Spinal cord (tissue), 10 donors: Measurements from ENCODE around the gene ZNF532. TPM values are rescaled to one million over a fixed set of nuclear protein-coding genes. Genes with fewer than 3 reads are reported as not detected.
A peak's percentile ranks its signal among the peaks of the same experiment; 100 is the strongest.
"Not testable (repeated sequence)": the region's sequence is repeated elsewhere in the genome, so short reads cannot be mapped to it uniquely, and the experiment has no call there.

Experiments used
- DNase-seq, 6 donors: peaks; one replicate each; pipeline versions ENCODE4 v3.0.0 to v3.0.0-alpha.2; 2013 to 2015; ENCODE audit warnings: low spot score in 6 of 6, low read depth in 4 of 6
- H3K27ac ChIP-seq: one replicate; pipeline ENCODE4 v1.5.1; 2013; ENCODE audit warnings: low read depth, low read length, control low read depth
- H3K27me3 ChIP-seq: one replicate; pipeline ENCODE4 v1.6.1; 2013; ENCODE audit warnings: low read length; ENCODE audit not compliant: control insufficient read depth, insufficient read depth
- H3K36me3 ChIP-seq: one replicate; pipeline ENCODE4 v1.6.1; 2013; ENCODE audit warnings: low read length; ENCODE audit not compliant: control insufficient read depth, insufficient read depth
- H3K4me1 ChIP-seq: one replicate; pipeline ENCODE4 v1.6.1; 2013; ENCODE audit warnings: low read length; ENCODE audit not compliant: control insufficient read depth, insufficient read depth
- H3K4me3 ChIP-seq: one replicate; pipeline ENCODE4 v1.5.1; 2013; ENCODE audit warnings: low read depth, low read length, control low read depth
- H3K9me3 ChIP-seq: one replicate; pipeline ENCODE4 v1.6.1; 2013; ENCODE audit warnings: low read length; ENCODE audit not compliant: control insufficient read depth, insufficient read depth
- WGBS: methylation state at CpG from one replicate; pipeline ENCODE4 v1.1.5; 2013; ENCODE audit warnings: missing lambda C conversion rate; ENCODE audit not compliant: insufficient coverage; 5-methylcytosine and 5-hydroxymethylcytosine counted together
- polyA plus RNA-seq, 2 donors: library from polyadenylated mRNA; unstranded; fragments of 120-200 nt; gene quantifications; one replicate each; pipeline ENCODE4 v1.2.1, GENCODE V29; 2013; ENCODE audit not compliant: insufficient read length in 2 of 2
- total RNA-seq, 2 donors: library from RNA; depleted of rRNA in 1 of 2; stranded (reverse); fragments of 120-200 nt in 1 of 2; fragments of >200 nt in 1 of 2; gene quantifications; one replicate each; pipeline versions ENCODE4 v1.2.3 to v1.2.4, GENCODE V29; 2013 to 2014
- donor health status: healthy.

ZNF532 gene
- total and polyA plus RNA-seq, 4 donors = 106 to 147 (median 122) TPM

- peak overlapping the region; percentile 40 for H3K27ac ChIP-seq
- no peaks in the 10 kb centered on the region for H3K27me3 ChIP-seq
- WGBS = 15% methylated on average over 28 of the region's 29 CpGs
- H3K9me3 ChIP-seq = no peaks in the 10 kb centered on the region
- H3K36me3 ChIP-seq = no peaks in the 10 kb centered on the region
- peaks cover 28% of the 10 kb centered on the region for H3K4me1 ChIP-seq
- peak overlapping the region; percentile 18 for H3K4me3 ChIP-seq
- DNase-seq = peak in 2 of 6 donors; percentile 47 to 63
These were observed 17.1 kb upstream of the ZNF532 start for GRCh38 chr18:58847383-58848071.

GRCh38 chr18:58848685-58849084 lies 16.0 kb upstream of the ZNF532 start:
- peaks cover 21% of the 10 kb centered on the region for H3K4me1 ChIP-seq

GRCh38 chr18:58850786-58851469 lies 13.7 kb upstream of the ZNF532 start:
- Histone ChIP-seq H3K36me3 (no peaks in the 10 kb centered on the region), H3K4me1 (peaks cover 21% of the 10 kb centered on the region), H3K9me3 (no peaks in the 10 kb centered on the region), H3K4me3 (no peak overlapping the region), H3K27me3 (no peaks in the 10 kb centered on the region), H3K27ac (no peak overlapping the region)
- no peak for DNase-seq
- 64% methylated on average over 9 of the region's 12 CpGs for WGBS

More at GRCh38 chr18:58848685-58849084, 16.0 kb upstream of the ZNF532 start:
- no peak overlapping the region for H3K27ac ChIP-seq
- WGBS = 90% methylated on average over 1 of the region's 3 CpGs
- H3K4me3 ChIP-seq = no peak overlapping the region
- no peaks in the 10 kb centered on the region for H3K9me3 ChIP-seq
- no peaks in the 10 kb centered on the region for H3K27me3 ChIP-seq
- no peaks in the 10 kb centered on the region for H3K36me3 ChIP-seq
- DNase-seq = no peak

GRCh38 chr18:58851856-58852255 lies 12.8 kb upstream of the ZNF532 start:
- Histone ChIP-seq H3K4me1 (peaks cover 19% of the 10 kb centered on the region), H3K9me3 (no peaks in the 10 kb centered on the region), H3K27me3 (no peaks in the 10 kb centered on the region), H3K27ac (no peak overlapping the region), H3K36me3 (no peaks in the 10 kb centered on the region), H3K4me3 (no peak overlapping the region)
- DNase-seq = peak in 1 of 6 donors; percentile 23
- 38% methylated on average over 4 of the region's 5 CpGs for WGBS

GRCh38 chr18:58852629-58853028 lies 12.0 kb upstream of the ZNF532 start:
- Histone ChIP-seq H3K4me3 (no peak overlapping the region), H3K9me3 (no peaks in the 10 kb centered on the region), H3K27ac (no peak overlapping the region), H3K27me3 (no peaks in the 10 kb centered on the region), H3K36me3 (no peaks in the 10 kb centered on the region), H3K4me1 (peaks cover 12% of the 10 kb centered on the region)
- no peak for DNase-seq
- 100% methylated on average over 3 of the region's 4 CpGs for WGBS

- DNase-seq = no peak
- Histone ChIP-seq H3K27me3 (no peaks in the 10 kb centered on the region), H3K9me3 (no peaks in the 10 kb centered on the region), H3K4me1 (peaks cover 6% of the 10 kb centered on the region), H3K4me3 (no peak overlapping the region), H3K36me3 (no peaks in the 10 kb centered on the region), H3K27ac (no peak overlapping the region)
- WGBS = 97% methylated on average over 3 of the region's 3 CpGs
These were observed 11.1 kb upstream of the ZNF532 start for GRCh38 chr18:58853561-58853960.

GRCh38 chr18:58855521-58855920 lies 9.2 kb upstream of the ZNF532 start:
- not testable (repeated sequence) for H3K27ac ChIP-seq, H3K36me3 ChIP-seq, DNase-seq, H3K27me3 ChIP-seq, H3K9me3 ChIP-seq, H3K4me3 ChIP-seq
- WGBS = 89% methylated on average over 5 of the region's 7 CpGs
- H3K4me1 ChIP-seq = peaks cover 21% of the 10 kb centered on the region

- no peaks in the 10 kb centered on the region for H3K27me3 ChIP-seq
- H3K4me3 ChIP-seq = no peak overlapping the region
- DNase-seq = no peak
- no peak overlapping the region for H3K27ac ChIP-seq
- H3K9me3 ChIP-seq = no peaks in the 10 kb centered on the region
- no peaks in the 10 kb centered on the region for H3K36me3 ChIP-seq
- 93% methylated on average over 3 of the region's 9 CpGs for WGBS
- peaks cover 15% of the 10 kb centered on the region for H3K4me1 ChIP-seq
These were observed 7.8 kb upstream of the ZNF532 start for GRCh38 chr18:58856881-58857280.

GRCh38 chr18:58858591-58859468 lies 5.8 kb upstream of the ZNF532 start:
- no peak overlapping the region for H3K4me3 ChIP-seq
- H3K27me3 ChIP-seq = no peaks in the 10 kb centered on the region
- peaks cover 22% of the 10 kb centered on the region for H3K4me1 ChIP-seq
- peak in 1 of 6 donors; percentile 65 for DNase-seq
- H3K9me3 ChIP-seq = no peaks in the 10 kb centered on the region
- H3K36me3 ChIP-seq = no peaks in the 10 kb centered on the region
- peak overlapping the region; percentile 97 for H3K27ac ChIP-seq
- 96% methylated on average over 7 of the region's 11 CpGs for WGBS
